ENCODE results near the gene BHLHE23.

GRCh38 chr20:63051911-63052310 is 45.1 kb upstream of the BHLHE23 start:
- TF ChIP-seq CTCF (IDR thresholded peaks at IDR 0.05), result no peak
- TF ChIP-seq POLR2AphosphoS5 (IDR thresholded peaks at IDR 0.05), result no peak

Measured in prostate gland (tissue), 2 donors.